GM19467 (cell line): ENCODE data around the gene CPS1.
A peak's percentile ranks its signal among the peaks of the same experiment; 100 is the strongest.

Experiments used
- ATAC-seq: cut with Tn5 transposase; IDR thresholded peaks from one replicate; pipeline ENCODE4 v1.9.1; 2021; ENCODE audit warnings: mild to moderate bottlenecking, moderate library complexity; ENCODE audit not compliant: unreplicated experiment

Gene CPS1

GRCh38 chr2:210556329-210556980, at the start of gene CPS1:
Gene CPS1 (plus strand): TSS chr2:210556599. CDS start chr2:210556734, 135 bp downstream.
- no peak for ATAC-seq

DNA sequence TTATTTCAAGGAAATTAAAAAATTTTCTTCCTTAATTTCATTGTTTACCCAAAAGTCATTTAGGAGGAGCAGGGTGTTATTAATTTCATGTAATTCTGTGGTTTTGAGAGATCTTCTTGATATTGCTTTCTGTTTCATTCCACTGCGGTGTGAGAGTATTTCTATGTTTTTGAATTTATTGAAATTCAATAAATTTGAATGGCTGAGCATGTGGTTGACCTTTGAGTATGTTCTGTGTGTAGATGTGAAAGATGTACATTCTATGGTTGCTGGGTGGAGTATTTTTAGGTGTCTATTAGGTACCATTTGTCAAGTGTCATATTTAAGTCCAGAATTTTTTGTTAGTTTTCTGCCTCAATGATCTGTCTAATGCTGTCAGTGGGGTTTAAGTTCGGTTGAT, 40.5 kb upstream of the CPS1 start:
- ATAC-seq: no peak

DNA sequence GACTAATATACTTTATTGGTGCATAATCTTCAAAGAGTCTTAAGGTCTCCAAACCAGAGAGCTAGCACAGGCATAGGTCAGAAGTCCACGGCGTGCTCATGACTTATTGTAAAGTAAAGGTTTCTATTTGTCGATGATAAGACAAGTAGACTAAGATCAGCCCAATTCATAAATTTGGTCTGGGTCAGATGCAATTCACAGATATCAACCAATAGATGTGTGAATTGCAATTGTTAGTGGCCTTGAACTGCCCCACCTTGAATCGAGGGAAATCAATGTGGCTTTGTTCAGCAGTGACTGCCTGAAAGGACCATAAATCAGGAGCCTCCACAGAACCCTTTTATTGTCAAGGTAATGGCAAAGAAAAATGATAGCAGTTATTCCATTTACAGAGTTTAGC, 39.1 kb upstream of the CPS1 start:
- no peak for ATAC-seq

DNA sequence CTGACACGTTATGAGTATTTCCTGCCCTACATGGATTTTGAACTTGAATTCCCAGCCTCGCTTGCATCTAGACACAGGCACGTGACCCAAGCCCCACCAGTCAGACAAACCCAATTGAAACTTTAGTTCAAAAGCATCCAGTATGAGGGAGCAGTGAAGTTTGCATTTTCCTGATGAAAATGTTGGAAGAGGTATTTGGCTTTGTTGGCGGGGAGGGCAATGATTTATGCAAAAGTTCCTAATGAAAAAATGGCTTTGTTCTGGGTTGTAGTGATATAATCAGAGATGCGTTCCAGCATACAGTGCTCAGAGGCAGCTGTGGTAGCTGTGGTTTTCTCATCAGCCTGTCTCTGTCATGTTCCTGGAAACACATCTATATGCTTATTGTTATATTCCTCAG, 36.8 kb upstream of the CPS1 start:
- ATAC-seq: no peak

- no peak for ATAC-seq
Observed at GRCh38 chr2:210522399-210522798, 34.0 kb upstream of the CPS1 start.

- ATAC-seq: no peak
Observed at GRCh38 chr2:210523650-210524289, 32.6 kb upstream of the CPS1 start.

DNA sequence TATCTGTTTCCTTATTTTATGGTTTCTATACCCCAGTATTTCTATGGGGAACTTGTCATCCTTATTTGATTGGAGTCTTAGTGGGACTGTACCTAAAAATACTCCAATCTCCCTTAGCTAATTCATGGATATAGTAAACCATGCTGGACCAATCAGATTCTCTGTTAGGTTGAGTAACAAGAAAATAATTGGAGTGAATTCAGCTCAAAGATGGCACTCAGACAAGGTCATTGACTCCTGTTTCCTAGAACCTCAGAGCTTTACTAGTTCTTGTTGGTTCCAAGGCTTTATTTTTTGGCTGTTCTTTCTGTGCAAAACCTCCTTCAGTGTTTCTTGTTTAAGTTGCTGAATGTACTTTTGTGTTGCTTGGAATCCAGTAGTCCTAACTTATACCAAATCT, 31.9 kb upstream of the CPS1 start:
- no peak for ATAC-seq

- peak; percentile 72 for ATAC-seq
Observed at GRCh38 chr2:210527286-210527685, 29.1 kb upstream of the CPS1 start.

DNA sequence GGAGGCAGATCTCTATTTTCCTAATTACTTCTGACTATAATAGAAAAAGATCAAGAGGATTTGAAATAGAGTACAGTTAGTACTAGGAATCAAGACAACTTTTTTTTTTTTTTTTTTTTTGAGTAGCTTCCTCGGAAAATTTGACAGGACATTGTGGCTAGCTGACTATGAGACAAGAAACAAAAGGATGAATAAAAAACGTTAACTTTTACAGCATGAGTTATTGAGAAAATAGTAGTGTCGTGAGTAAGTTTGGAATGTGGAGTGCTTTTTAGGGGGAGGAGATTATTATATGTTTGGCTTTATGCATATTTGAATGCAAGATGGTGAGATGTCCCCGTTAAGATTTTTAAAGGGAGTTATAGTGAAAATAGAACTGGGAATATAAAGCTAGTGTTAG, 27.7 kb upstream of the CPS1 start:
- no peak for ATAC-seq

DNA sequence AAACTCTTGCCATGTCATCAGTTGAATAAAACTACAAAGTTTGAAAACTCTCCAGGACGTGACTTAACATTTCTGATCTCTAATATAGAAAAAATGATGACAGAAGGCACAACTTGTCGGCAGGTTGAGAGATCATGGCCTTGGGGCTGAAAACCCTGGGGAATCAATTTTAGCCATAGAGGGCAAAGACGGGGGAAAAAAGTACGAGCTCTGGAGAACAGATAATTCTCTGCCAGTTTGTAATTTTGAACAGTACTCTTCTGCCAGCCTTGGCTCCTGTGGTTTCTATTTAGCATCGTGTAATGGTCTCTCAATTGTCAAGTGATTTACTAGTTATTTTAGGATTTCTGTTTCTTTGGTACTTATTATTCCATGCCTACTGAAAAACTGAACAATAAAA, 25.3 kb upstream of the CPS1 start:
- ATAC-seq: no peak

- ATAC-seq: no peak
Observed at GRCh38 chr2:210531482-210531881, 24.9 kb upstream of the CPS1 start.

GRCh38 chr2:210533389-210533788, 23.0 kb upstream of the CPS1 start:
- no peak for ATAC-seq

DNA sequence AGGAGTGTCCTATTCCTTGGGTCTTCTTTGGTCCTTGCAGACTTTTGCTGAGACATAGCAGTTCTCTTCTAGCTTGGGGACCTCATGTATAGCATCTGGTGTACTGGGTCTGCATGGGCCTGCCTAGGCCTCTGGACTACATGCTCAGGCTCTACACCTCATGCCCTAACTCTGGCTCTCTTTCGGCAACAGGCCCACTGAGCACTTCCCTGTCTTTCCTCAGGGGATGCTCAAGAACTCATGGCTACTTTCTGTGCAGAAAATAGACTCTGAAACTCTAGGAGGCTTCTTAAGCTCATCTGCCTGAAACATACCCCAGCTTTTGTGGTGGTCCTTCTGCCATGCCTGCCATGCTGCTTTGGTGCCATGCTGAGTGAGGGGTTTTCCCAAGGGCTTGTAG, 21.5 kb upstream of the CPS1 start:
- no peak for ATAC-seq

DNA sequence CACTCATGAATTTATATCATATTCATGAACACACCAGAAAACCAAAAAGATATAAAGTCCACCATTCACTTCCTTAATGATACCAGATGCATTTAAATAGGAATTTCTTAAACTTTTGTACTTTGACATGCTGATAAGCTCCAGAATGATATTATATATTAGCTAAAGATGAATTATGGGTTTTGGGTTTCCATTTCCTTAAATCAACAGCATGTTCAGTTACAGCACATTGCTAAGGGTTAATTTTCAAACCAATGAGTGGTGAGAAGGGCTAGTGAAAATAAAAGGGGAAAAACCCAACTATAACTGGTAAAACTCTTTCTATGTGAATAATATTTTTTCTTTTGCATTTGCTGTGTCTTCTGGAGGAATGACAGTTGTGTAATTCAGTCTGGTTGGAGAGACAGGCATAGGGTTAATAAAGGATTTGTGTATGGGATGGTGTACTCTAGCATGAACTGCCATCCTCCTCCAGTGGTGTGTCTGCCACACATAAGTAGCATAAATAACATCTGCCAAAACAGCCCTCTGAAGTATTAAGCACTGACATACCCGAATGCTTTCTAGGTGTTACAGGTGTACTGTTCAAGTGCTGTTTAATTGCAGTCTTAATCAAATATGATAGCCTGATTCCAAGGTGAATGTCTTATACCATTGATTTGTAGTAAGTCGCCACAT, 19.3 kb upstream of the CPS1 start:
- ATAC-seq: peak; percentile 60

GRCh38 chr2:210539035-210539434, 17.4 kb upstream of the CPS1 start:
- no peak for ATAC-seq

DNA sequence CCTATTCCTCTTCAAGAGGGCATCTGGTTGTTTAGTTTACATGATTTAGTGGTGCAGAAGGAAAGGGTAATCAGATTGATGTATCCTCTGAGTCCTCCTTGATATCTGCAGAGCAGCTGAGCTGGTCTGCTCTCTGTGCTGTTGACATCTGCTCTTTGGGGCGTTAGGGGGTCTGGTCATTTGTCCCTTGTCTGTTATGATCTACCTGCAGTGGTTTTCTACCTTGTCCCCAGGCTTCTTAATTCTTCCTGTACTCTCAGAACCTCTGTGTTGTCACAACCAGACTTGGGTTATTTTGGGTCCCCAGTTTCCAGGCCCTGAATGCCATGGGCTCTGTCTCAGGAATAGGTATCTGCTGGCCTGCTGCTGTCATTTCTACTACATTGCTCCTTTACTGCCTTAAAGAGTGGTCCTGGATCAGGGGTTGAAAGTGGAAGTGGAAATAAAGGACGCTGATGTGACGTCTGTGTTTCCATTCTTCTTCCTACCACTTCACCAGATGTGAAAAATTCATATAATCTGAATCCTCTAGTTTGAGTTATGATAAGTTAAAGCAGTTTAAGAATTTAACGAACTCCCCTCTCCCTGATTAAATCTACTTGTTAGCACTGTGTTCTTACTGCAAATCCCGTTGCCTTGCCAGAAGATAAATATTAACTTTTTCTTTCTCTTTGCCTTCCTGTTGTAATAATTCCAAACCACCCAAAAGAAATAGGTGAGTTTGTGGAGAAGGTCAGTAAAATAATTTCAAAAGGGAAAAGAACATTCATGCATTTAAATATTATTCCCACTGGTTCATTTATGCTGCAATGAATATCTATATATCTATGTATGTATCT, 16.6 kb upstream of the CPS1 start:
- ATAC-seq: no peak

- no peak for ATAC-seq
Observed at GRCh38 chr2:210540471-210540870, 15.9 kb upstream of the CPS1 start.

DNA sequence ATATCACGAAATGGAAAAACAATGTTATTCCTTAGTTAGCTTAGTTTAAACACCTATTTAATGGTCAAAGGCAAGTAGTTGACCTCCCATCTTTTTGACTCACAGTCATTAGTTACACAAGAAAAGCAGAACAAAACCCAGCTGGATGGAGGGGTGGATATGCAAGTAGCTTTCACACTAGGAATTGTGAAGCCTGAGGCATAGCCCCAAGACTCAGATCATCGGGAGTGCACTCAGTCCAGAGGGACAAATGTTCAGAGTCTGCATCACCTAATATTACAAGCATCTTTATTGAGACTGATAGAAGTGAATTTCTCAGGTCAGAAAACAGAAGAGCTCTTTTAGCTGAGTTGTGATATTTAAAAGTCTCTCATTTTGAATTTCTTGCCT, 15.5 kb upstream of the CPS1 start:
- ATAC-seq: no peak

GRCh38 chr2:210541290-210541902, 15.0 kb upstream of the CPS1 start:
- no peak for ATAC-seq

- ATAC-seq: no peak
Observed at GRCh38 chr2:210544007-210544590, 12.3 kb upstream of the CPS1 start.

GRCh38 chr2:210544831-210545230, 11.6 kb upstream of the CPS1 start:
- no peak for ATAC-seq
